BJ (cell line): Measurements from ENCODE around the gene TSPAN18. TPM values are rescaled to one million over a fixed set of nuclear protein-coding genes. Genes with fewer than 3 reads are reported as not detected.

ENCODE experiments used
- CTCF ChIA-PET: fragments of 350-600 bp; formaldehyde crosslinking; extraction: SDS; loops from one replicate; lab custom pipeline; 2021; ENCODE audit warnings: antibody characterized with exemption, inconsistent platforms; lab: Yijun Ruan, JAX
- POLR2A ChIA-PET: fragments of 300-600 bp; sonication (Branson Sonifier 250); formaldehyde crosslinking; extraction: SDS; loops from one replicate; lab custom pipeline; 2021; ENCODE audit warnings: antibody characterized with exemption; lab: Charles Lee
- DNase-seq: peaks from one replicate; pipeline ENCODE4 v3.0.0-alpha.2; 2011; ENCODE audit warnings: low read depth
- H3K27me3 ChIP-seq: 2 replicates; pipeline ENCODE4 v1.6.0; 2011; ENCODE audit warnings: low read length; ENCODE audit not compliant: control insufficient read depth, insufficient read depth
- H3K36me3 ChIP-seq: 2 replicates; pipeline ENCODE4 v1.5.1; 2011; ENCODE audit warnings: low read length; ENCODE audit not compliant: control insufficient read depth, insufficient read depth
- H3K4me3 ChIP-seq: 2 replicates; pipeline ENCODE4 v1.5.1; 2011; ENCODE audit warnings: low read depth, mild to moderate bottlenecking, control low read depth, low read length
- polyA plus RNA-seq: library from polyadenylated mRNA; depleted of rRNA; stranded (reverse); fragments of >200 nt; gene quantifications from 2 replicates; pipeline ENCODE4 v1.2.3, GENCODE V29; 2011
- TF ChIP-seq, protein P1 (sequence below): IDR thresholded peaks from 2 replicates; pipeline ENCODE4 v1.5.1; 2011; ENCODE audit warnings: low read depth, mild to moderate bottlenecking, control low read depth, inconsistent platforms, low read length, moderate library complexity; ENCODE audit not compliant: insufficient read depth

The TSPAN18 gene
- polyA plus RNA-seq, 1 experiment, result 0.55 TPM

DNA sequence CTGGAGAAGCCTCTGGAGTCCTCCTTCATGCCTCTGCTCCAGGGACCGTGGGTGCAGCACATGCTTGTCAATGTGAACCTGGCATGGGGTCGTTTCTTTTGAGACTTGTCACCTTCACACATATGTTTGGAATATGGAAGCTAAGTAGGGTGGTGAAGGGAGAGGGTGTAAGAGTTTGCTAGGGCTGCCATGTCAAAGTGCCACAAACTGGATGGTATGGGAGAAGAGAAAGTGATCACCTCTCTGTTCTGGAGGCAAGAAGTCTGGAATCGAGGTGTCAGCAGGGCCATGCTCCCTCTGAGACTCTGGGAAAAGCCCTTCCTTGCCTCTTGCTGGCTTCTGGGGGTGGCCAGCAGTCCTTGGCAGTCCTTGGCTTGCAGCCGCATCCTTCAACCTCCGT lies 8.7 kb upstream of the TSPAN18 start:
- no peak for DNase-seq
- Histone ChIP-seq H3K27me3 (peaks cover 7% of the 10 kb centered on the region), H3K36me3 (no peaks in the 10 kb centered on the region), H3K4me3 (no peak overlapping the region)
- TF ChIP-seq, protein P1, sequence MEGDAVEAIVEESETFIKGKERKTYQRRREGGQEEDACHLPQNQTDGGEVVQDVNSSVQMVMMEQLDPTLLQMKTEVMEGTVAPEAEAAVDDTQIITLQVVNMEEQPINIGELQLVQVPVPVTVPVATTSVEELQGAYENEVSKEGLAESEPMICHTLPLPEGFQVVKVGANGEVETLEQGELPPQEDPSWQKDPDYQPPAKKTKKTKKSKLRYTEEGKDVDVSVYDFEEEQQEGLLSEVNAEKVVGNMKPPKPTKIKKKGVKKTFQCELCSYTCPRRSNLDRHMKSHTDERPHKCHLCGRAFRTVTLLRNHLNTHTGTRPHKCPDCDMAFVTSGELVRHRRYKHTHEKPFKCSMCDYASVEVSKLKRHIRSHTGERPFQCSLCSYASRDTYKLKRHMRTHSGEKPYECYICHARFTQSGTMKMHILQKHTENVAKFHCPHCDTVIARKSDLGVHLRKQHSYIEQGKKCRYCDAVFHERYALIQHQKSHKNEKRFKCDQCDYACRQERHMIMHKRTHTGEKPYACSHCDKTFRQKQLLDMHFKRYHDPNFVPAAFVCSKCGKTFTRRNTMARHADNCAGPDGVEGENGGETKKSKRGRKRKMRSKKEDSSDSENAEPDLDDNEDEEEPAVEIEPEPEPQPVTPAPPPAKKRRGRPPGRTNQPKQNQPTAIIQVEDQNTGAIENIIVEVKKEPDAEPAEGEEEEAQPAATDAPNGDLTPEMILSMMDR, result no peak
- CTCF ChIA-PET, result interaction anchor here (0.9 kb wide), 1 partner anchor 97 kb away, joined by 3 read pairs; no protein-coding TSS in a partner anchor
- POLR2A ChIA-PET, result no interaction called here

DNA sequence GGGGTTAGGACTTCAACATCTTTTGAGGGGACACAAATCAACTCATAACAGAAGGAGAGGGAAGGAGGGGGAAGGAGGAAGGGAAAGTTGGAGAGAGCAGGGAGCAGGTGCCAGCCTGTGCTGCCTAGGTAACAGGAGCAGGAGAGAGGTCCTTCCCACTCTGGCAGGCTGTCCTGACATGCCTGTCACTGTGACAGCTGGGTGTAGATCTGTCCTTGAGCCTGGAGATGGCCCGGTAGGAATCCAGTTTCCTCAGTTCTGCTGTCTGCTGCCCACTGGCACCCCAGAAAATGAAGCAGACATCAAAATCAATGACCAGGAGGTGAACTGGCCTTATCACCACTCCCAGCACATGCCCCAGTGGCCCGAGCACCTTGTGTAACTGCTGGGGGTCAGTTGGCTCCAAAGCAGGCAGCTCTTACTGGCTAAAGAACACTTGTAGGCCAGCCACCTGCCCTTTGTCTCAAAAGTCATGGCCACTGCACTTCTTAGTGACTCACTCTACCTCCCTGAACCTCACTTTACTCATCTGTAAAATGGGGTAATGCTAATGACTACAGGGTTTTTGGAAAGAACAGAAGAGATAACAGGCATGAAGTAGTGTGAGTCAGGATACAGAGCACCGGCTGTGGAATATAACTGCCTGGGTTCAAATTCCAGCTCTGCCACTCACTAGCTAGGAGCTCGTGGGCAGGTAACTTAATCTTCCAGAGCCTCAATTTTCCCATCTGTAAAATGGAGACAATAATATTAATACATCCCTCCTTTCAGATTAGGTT lies 8.0 kb upstream of the TSPAN18 start:
- POLR2A ChIA-PET, result no interaction called here
- Histone ChIP-seq H3K36me3 (no peaks in the 10 kb centered on the region), H3K27me3 (peaks cover 7% of the 10 kb centered on the region), H3K4me3 (no peak overlapping the region)
- CTCF ChIA-PET, result interaction anchor here (8.1 kb wide), 1 partner anchor 174 kb away, joined by 70 read pairs; no protein-coding TSS in a partner anchor
- DNase-seq, result no peak
- TF ChIP-seq, protein P1, result no peak

DNA sequence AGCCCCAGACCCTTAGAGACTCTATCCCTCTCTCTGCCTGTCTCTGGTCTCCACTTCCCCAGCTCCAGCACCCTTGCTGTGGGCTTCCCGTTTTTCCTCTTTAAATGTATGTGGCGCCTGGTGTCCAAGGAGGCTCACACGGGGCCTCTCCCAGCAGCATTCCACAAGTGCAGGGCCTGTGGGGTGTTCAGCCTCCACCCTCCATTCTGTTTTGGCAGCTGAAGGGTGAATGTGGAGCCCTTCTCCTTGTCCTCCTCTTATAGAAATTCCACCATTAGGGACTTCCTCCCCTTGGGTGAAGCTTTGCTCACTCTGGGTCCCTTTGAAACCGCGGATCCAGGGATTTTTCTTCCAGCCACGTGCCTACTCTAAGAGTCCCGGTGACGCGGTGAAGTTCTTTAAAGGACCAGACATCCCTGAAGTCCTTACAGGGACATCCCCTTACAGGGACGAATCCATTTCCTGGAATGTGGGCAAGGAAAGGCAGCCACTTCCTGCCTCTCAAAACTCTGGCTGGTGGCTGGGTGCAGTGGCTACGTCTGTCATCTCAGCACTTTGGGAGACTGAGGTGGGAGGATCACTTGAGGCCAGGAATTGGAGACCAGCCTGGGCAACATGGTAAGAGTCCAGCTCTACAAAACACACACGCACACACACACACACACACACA lies 1.6 kb upstream of the TSPAN18 start:
- no peak for DNase-seq
- H3K36me3 ChIP-seq, result no peaks in the 10 kb centered on the region
- ChIA-PET CTCF (interaction anchor here (0.5 to 8.1 kb wide), 11 partner anchors 11 to 1552 kb away, joined by 3 to 70 read pairs (median 3); partner anchors contain the start of gene CD82), POLR2A (no interaction called here)
- TF ChIP-seq, protein P1, result no peak
- H3K4me3 ChIP-seq, result no peak overlapping the region
- peaks cover 24% of the 10 kb centered on the region for H3K27me3 ChIP-seq

DNA sequence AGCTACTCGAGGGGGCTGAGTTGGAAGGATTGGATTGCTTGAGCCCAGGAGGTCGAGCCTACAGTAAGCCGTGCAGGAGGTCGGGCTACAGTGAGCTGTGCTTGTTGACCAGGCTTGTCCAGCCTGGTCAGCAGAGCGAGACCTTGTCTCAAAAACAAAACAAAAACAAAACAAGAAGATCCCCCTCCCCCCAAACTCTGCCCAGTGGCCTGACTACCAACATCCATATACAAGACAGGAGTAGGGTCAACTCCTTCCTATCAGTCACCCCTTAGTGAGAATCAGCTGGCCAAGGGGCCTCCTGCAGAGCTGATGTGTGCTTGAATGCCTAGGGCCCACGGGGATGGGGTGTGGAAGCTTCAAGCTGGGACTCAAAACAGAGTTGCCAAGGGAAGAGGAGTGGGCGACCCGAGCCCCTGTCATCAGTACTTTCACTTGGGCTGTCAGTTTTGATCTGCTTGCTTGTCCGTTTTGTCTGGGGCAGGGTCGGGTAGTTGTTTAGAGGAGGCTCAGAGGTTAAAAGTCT lies 942 bp upstream of the TSPAN18 start:
- POLR2A ChIA-PET, result no interaction called here
- Histone ChIP-seq H3K4me3 (no peak overlapping the region), H3K27me3 (peaks cover 24% of the 10 kb centered on the region), H3K36me3 (no peaks in the 10 kb centered on the region)
- CTCF ChIA-PET, result interaction anchor here (0.5 to 8.1 kb wide), 14 partner anchors 12 to 185 kb away, joined by 3 to 70 read pairs (median 3); partner anchors contain the start of gene CD82
- TF ChIP-seq, protein P1, result no peak
- DNase-seq, result no peak

DNA sequence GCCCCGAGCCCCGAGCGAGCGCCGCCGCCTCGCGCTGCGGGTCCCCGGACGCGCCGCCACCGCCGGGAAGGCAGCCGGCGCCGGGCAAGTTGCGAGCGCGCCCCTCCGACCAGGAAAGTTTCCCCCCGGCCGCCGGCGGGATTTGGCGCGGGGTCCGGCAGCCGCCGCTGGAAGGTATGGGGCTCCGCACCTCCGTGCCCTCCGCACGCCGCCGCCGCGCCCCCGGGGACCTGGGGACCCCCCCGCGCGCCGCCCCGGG lies 281 bp downstream of the TSPAN18 start:
- TF ChIP-seq, protein P1, result no peak
- Histone ChIP-seq H3K4me3 (no peak overlapping the region), H3K36me3 (no peaks in the 10 kb centered on the region), H3K27me3 (peaks cover 26% of the 10 kb centered on the region)
- ChIA-PET POLR2A (no interaction called here), CTCF (interaction anchor here (0.6 to 1.0 kb wide), 4 partner anchors 20 to 200 kb away, joined by 3 to 4 read pairs (median 4); no protein-coding TSS in a partner anchor)
- no peak for DNase-seq
